SH-SY5Y (cell line): Measurements from ENCODE around the gene CD244.

Source experiments
- GATA2 ChIP-seq: IDR thresholded peaks from 2 replicates; pipeline ENCODE4 v1.6.1; 2011; ENCODE audit warnings: mild to moderate bottlenecking, low read depth, low read length
- GATA3 ChIP-seq: IDR thresholded peaks from 2 replicates; pipeline ENCODE4 v1.6.1; 2011; ENCODE audit warnings: low read depth, mild to moderate bottlenecking, low read length, moderate library complexity

- no peak for TF ChIP-seq GATA3
- TF ChIP-seq GATA2 = no peak
Observed at GRCh38 chr1:160888926-160889325, 26.2 kb upstream of the CD244 start.
